ENCODE measurements around the gene KRTAP15-1. TPM values are rescaled to one million over a fixed set of nuclear protein-coding genes. Genes with fewer than 3 reads are reported as not detected.

Gene KRTAP15-1
- not detected for total RNA-seq

- Mint-ChIP-seq H3K4me3 (no peak within 1 kb of the TSS), H3K9me3 (peaks cover 3% of the 10 kb centered on the region), H3K27me3 (no peaks in the 10 kb centered on the region), H3K4me1 (ENCODE audit: low read depth in 2 of 2) (no peaks in the 10 kb centered on the region), H3K27ac (no peak within 1 kb of the TSS), H3K36me3 (no peaks in the 10 kb centered on the region)
- DNase-seq (ENCODE audit: low spot score) (no peak), ATAC-seq (no peak)
These were observed at the start of gene KRTAP15-1 for GRCh38 chr21:30439975-30440374. Gene KRTAP15-1, plus strand, starts transcription at chr21:30440275. Its CDS starts 53 bp downstream, at chr21:30440328.

GRCh38 chr21:30391492-30392025 is 48.5 kb upstream of the KRTAP15-1 start:
- ATAC-seq (no peak), DNase-seq (ENCODE audit: low spot score) (no peak)
- H3K4me3 Mint-ChIP-seq: no peak overlapping the region
- peaks cover 11% of the 10 kb centered on the region for H3K9me3 Mint-ChIP-seq
- H3K27me3 Mint-ChIP-seq: no peaks in the 10 kb centered on the region
- H3K27ac Mint-ChIP-seq: no peak overlapping the region
- H3K4me1 Mint-ChIP-seq (ENCODE audit: low read depth in 2 of 2): no peaks in the 10 kb centered on the region
- H3K36me3 Mint-ChIP-seq: no peaks in the 10 kb centered on the region

- Mint-ChIP-seq H3K36me3 (peaks cover 4% of the 10 kb centered on the region), H3K9me3 (peaks cover 4% of the 10 kb centered on the region), H3K27ac (no peak within 1 kb of the TSS), H3K27me3 (no peaks in the 10 kb centered on the region), H3K4me1 (ENCODE audit: low read depth in 2 of 2) (no peaks in the 10 kb centered on the region), H3K4me3 (no peak within 1 kb of the TSS)
- ATAC-seq (no peak), DNase-seq (ENCODE audit: low spot score) (no peak)
These were observed 44.3 kb upstream of the KRTAP15-1 start, which contains the start of gene KRTAP13-1 for GRCh38 chr21:30395731-30396130. Gene KRTAP13-1, plus strand, starts transcription at chr21:30396031. Its CDS starts 56 bp downstream, at chr21:30396087.

GRCh38 chr21:30408782-30409494 is 31.1 kb upstream of the KRTAP15-1 start:
- H3K27me3 Mint-ChIP-seq: no peaks in the 10 kb centered on the region
- DNase-seq (ENCODE audit: low spot score) (no peak), ATAC-seq (no peak)
- H3K36me3 Mint-ChIP-seq: no peaks in the 10 kb centered on the region
- H3K4me1 Mint-ChIP-seq (ENCODE audit: low read depth in 2 of 2): no peaks in the 10 kb centered on the region
- H3K27ac Mint-ChIP-seq: no peak overlapping the region
- peaks cover 12% of the 10 kb centered on the region for H3K9me3 Mint-ChIP-seq
- H3K4me3 Mint-ChIP-seq: no peak overlapping the region

GRCh38 chr21:30415993-30416392 is 24.1 kb upstream of the KRTAP15-1 start:
- Mint-ChIP-seq H3K4me3 (no peak overlapping the region), H3K27me3 (no peaks in the 10 kb centered on the region), H3K4me1 (ENCODE audit: low read depth in 2 of 2) (no peaks in the 10 kb centered on the region), H3K27ac (no peak overlapping the region), H3K9me3 (peaks cover 8% of the 10 kb centered on the region), H3K36me3 (no peaks in the 10 kb centered on the region)
- DNase-seq (ENCODE audit: low spot score): no peak
- no peak for ATAC-seq

- Mint-ChIP-seq H3K4me1 (ENCODE audit: low read depth in 2 of 2) (no peaks in the 10 kb centered on the region), H3K4me3 (no peak within 1 kb of the TSS), H3K27ac (no peak within 1 kb of the TSS), H3K36me3 (no peaks in the 10 kb centered on the region), H3K27me3 (no peaks in the 10 kb centered on the region), H3K9me3 (peaks cover 11% of the 10 kb centered on the region)
- ATAC-seq (no peak), DNase-seq (ENCODE audit: low spot score) (no peak)
These were observed 14.2 kb upstream of the KRTAP15-1 start, which contains the start of gene KRTAP13-3 for GRCh38 chr21:30425826-30426225. Gene KRTAP13-3, minus strand, starts transcription at chr21:30425926. Its CDS starts 14 bp downstream, at chr21:30425912.

GRCh38 chr21:30426731-30427130 is 13.3 kb upstream of the KRTAP15-1 start:
- DNase-seq (ENCODE audit: low spot score) (no peak), ATAC-seq (no peak)
- Mint-ChIP-seq H3K4me3 (no peak overlapping the region), H3K27me3 (no peaks in the 10 kb centered on the region), H3K36me3 (no peaks in the 10 kb centered on the region), H3K4me1 (ENCODE audit: low read depth in 2 of 2) (no peaks in the 10 kb centered on the region), H3K9me3 (peaks cover 13% of the 10 kb centered on the region), H3K27ac (no peak overlapping the region)

- DNase-seq (ENCODE audit: low spot score): no peak
- Mint-ChIP-seq H3K27ac (no peak within 1 kb of the TSS), H3K4me3 (no peak within 1 kb of the TSS), H3K9me3 (peaks cover 13% of the 10 kb centered on the region), H3K27me3 (no peaks in the 10 kb centered on the region), H3K4me1 (ENCODE audit: low read depth in 2 of 2) (no peaks in the 10 kb centered on the region), H3K36me3 (no peaks in the 10 kb centered on the region)
- ATAC-seq: no peak
These were observed 9.9 kb upstream of the KRTAP15-1 start, which contains the start of gene KRTAP13-4 for GRCh38 chr21:30430170-30430655. Gene KRTAP13-4, plus strand, starts transcription at chr21:30430220. Its CDS starts 56 bp downstream, at chr21:30430276.

GRCh38 chr21:30434033-30434631 is 5.9 kb upstream of the KRTAP15-1 start:
- H3K27ac Mint-ChIP-seq: no peak overlapping the region
- no peak for DNase-seq (ENCODE audit: low spot score)
- H3K36me3 Mint-ChIP-seq: no peaks in the 10 kb centered on the region
- H3K4me3 Mint-ChIP-seq: no peak overlapping the region
- ATAC-seq: no peak
- no peaks in the 10 kb centered on the region for H3K4me1 Mint-ChIP-seq (ENCODE audit: low read depth in 2 of 2)
- H3K27me3 Mint-ChIP-seq: no peaks in the 10 kb centered on the region
- peaks cover 9% of the 10 kb centered on the region for H3K9me3 Mint-ChIP-seq

GRCh38 chr21:30437010-30437565 is 3.0 kb upstream of the KRTAP15-1 start:
- Mint-ChIP-seq H3K4me1 (ENCODE audit: low read depth in 2 of 2) (no peaks in the 10 kb centered on the region), H3K4me3 (no peak overlapping the region), H3K27me3 (no peaks in the 10 kb centered on the region), H3K9me3 (peaks cover 3% of the 10 kb centered on the region), H3K36me3 (no peaks in the 10 kb centered on the region), H3K27ac (no peak overlapping the region)
- no peak for ATAC-seq
- no peak for DNase-seq (ENCODE audit: low spot score)

GRCh38 chr21:30443226-30443625 is 3.2 kb downstream of the KRTAP15-1 start:
- H3K36me3 Mint-ChIP-seq: no peaks in the 10 kb centered on the region
- H3K27ac Mint-ChIP-seq: no peak overlapping the region
- ATAC-seq (no peak), DNase-seq (ENCODE audit: low spot score) (no peak)
- H3K4me1 Mint-ChIP-seq (ENCODE audit: low read depth in 2 of 2): no peaks in the 10 kb centered on the region
- no peaks in the 10 kb centered on the region for H3K27me3 Mint-ChIP-seq
- peaks cover 5% of the 10 kb centered on the region for H3K9me3 Mint-ChIP-seq
- no peak overlapping the region for H3K4me3 Mint-ChIP-seq

GRCh38 chr21:30444204-30444603 is 4.1 kb downstream of the KRTAP15-1 start:
- Mint-ChIP-seq H3K4me1 (ENCODE audit: low read depth in 2 of 2) (no peaks in the 10 kb centered on the region), H3K27ac (no peak overlapping the region), H3K9me3 (peaks cover 9% of the 10 kb centered on the region), H3K36me3 (no peaks in the 10 kb centered on the region), H3K4me3 (no peak overlapping the region), H3K27me3 (no peaks in the 10 kb centered on the region)
- DNase-seq (ENCODE audit: low spot score) (no peak), ATAC-seq (no peak)

GRCh38 chr21:30447056-30447455 is 7.0 kb downstream of the KRTAP15-1 start:
- no peaks in the 10 kb centered on the region for H3K4me1 Mint-ChIP-seq (ENCODE audit: low read depth in 2 of 2)
- ATAC-seq: no peak
- no peak for DNase-seq (ENCODE audit: low spot score)
- no peak overlapping the region for H3K4me3 Mint-ChIP-seq
- peaks cover 12% of the 10 kb centered on the region for H3K9me3 Mint-ChIP-seq
- H3K27me3 Mint-ChIP-seq: no peaks in the 10 kb centered on the region
- H3K36me3 Mint-ChIP-seq: no peaks in the 10 kb centered on the region
- no peak overlapping the region for H3K27ac Mint-ChIP-seq

GRCh38 chr21:30448514-30448913 is 8.4 kb downstream of the KRTAP15-1 start:
- no peak overlapping the region for H3K4me3 Mint-ChIP-seq
- no peak for DNase-seq (ENCODE audit: low spot score)
- H3K4me1 Mint-ChIP-seq (ENCODE audit: low read depth in 2 of 2): no peaks in the 10 kb centered on the region
- no peak for ATAC-seq
- H3K9me3 Mint-ChIP-seq: peaks cover 12% of the 10 kb centered on the region
- H3K27ac Mint-ChIP-seq: no peak overlapping the region
- H3K36me3 Mint-ChIP-seq: no peaks in the 10 kb centered on the region
- H3K27me3 Mint-ChIP-seq: no peaks in the 10 kb centered on the region
